HG03342 (cell line): ENCODE data around the gene CYSTM1.

Source experiments
- ATAC-seq: cut with Tn5 transposase; IDR thresholded peaks from one replicate; pipeline ENCODE4 v1.9.1; 2021; ENCODE audit warnings: mild to moderate bottlenecking, moderate library complexity; ENCODE audit not compliant: unreplicated experiment

Gene CYSTM1

GRCh38 chr5:140252470-140253126 lies 77.6 kb downstream of the CYSTM1 start:
- no peak for ATAC-seq

- no peak for ATAC-seq
These were observed 79.0 kb downstream of the CYSTM1 start for GRCh38 chr5:140253985-140254384.

- no peak for ATAC-seq
These were observed 80.6 kb downstream of the CYSTM1 start for GRCh38 chr5:140255460-140256157.

- no peak for ATAC-seq
These were observed 81.7 kb downstream of the CYSTM1 start for GRCh38 chr5:140256726-140257125.

GRCh38 chr5:140258016-140258415 lies 83.0 kb downstream of the CYSTM1 start:
- ATAC-seq = no peak

- no peak for ATAC-seq
These were observed 83.9 kb downstream of the CYSTM1 start for GRCh38 chr5:140258873-140259272.

- no peak for ATAC-seq
These were observed 84.5 kb downstream of the CYSTM1 start for GRCh38 chr5:140259500-140259899.

- ATAC-seq = no peak
These were observed 85.2 kb downstream of the CYSTM1 start for GRCh38 chr5:140260089-140260656.

GRCh38 chr5:140261403-140262171 lies 86.6 kb downstream of the CYSTM1 start:
- ATAC-seq = no peak

- no peak for ATAC-seq
These were observed 87.2 kb downstream of the CYSTM1 start for GRCh38 chr5:140262221-140262620.

GRCh38 chr5:140262839-140263238 lies 87.9 kb downstream of the CYSTM1 start:
- ATAC-seq = no peak

- ATAC-seq = no peak
These were observed 90.9 kb downstream of the CYSTM1 start for GRCh38 chr5:140265845-140266244.

GRCh38 chr5:140266471-140267200 lies 91.6 kb downstream of the CYSTM1 start:
- ATAC-seq = no peak

- no peak for ATAC-seq
These were observed 92.2 kb downstream of the CYSTM1 start for GRCh38 chr5:140267201-140267540.

- ATAC-seq = no peak
These were observed 92.6 kb downstream of the CYSTM1 start for GRCh38 chr5:140267559-140268018.

GRCh38 chr5:140270008-140270407 lies 95.0 kb downstream of the CYSTM1 start:
- no peak for ATAC-seq

GRCh38 chr5:140273401-140273877 lies 98.5 kb downstream of the CYSTM1 start:
- no peak for ATAC-seq

GRCh38 chr5:140275837-140276236 lies 100.8 kb downstream of the CYSTM1 start:
- ATAC-seq = no peak

GRCh38 chr5:140282266-140282665 lies 107.3 kb downstream of the CYSTM1 start:
- ATAC-seq = no peak

- ATAC-seq = no peak
These were observed 109.0 kb downstream of the CYSTM1 start for GRCh38 chr5:140284013-140284412.

- ATAC-seq = no peak
These were observed 111.4 kb downstream of the CYSTM1 start for GRCh38 chr5:140286424-140286823.
